Stimulated activated CD4-positive, alpha-beta T cell treated with anti-CD3 and anti-CD28 coated beads, Interleukin-12 subunit alpha, Interleukin-12 subunit beta, amount 100 ng/mL, for 24 hours (primary cell): Measurements from ENCODE around the gene TBC1D22B.
"Not testable (repeated sequence)": the region's sequence is repeated elsewhere in the genome, so short reads cannot be mapped to it uniquely, and the experiment has no call there.

Experiments used
- DNase-seq, 2 experiments: peaks; one replicate each; pipeline ENCODE4 v3.0.0-alpha.2; 2020; ENCODE audit warnings: low read depth in 2 of 2

The TBC1D22B gene

DNA sequence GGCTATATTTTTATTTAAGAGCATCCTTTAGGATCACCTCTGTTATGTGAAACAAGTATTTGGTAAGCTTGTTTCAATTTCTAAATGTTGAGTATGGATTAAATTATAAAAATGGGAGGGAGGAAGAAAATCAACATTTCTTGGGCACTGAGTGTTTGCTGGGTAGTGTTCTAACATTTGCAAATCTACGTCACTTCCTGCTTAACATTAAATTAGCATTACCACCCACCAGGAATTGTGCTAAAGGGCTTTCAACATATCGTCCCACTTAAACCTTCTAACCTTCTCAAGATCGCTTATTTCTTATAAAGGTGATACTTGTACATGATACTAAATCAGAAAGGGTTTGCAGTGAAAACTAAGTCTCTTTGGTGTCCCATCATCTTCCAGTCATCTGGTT lies 8.3 kb downstream of the TBC1D22B start:
- no peak for DNase-seq

DNA sequence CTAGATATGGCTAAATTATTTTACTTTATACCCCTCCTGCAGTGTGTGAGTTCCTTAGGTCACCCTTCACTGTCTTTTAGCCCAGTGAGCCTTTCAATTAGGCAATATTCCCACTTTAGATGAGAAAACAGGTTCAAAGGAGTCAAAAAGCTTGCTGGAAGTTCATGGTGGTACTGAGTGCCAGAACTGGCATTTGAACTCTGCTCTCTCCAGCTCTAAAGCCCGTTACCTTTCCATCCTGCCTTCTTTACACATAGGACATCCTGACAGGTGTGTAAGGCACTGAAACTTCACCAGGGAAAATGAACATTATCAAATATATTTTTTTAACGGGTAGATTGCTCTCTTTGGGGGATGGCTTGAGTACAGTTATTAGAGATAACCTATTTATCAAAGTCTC lies 11.5 kb downstream of the TBC1D22B start:
- DNase-seq = no peak

DNA sequence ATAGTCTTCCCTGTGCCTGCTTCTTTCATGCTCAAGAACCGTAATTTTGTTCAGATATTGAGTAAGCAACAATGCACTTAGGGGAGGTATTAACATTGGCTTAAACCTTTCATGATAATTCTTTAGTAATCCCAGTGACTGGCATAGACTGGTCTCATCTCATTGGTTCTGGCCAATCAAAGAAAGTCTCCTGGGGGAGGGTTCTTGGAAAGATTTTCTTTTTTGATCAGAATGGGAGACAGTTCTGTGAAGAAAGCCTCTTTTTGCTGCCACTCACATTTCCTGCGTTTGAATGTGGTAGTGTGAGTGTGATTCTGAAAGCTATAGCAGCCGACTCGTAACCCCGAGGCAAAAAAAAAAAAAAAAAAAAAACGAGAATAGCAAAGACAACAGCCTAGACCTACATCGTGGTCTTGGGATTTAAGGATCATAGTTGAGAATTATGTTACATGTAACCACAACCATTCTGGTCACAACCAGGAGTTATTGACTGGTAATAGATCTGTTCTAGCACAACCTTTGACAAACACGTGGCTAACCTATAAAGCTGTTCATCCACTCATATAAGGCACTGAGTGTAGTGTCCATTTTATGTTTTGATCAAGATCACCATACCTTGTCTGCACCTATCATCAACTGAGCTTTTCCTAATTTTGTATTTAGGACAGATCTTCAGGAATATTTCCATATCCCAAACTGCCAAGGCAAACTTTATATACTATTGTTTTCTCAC lies 15.4 kb downstream of the TBC1D22B start:
- DNase-seq = no peak

DNA sequence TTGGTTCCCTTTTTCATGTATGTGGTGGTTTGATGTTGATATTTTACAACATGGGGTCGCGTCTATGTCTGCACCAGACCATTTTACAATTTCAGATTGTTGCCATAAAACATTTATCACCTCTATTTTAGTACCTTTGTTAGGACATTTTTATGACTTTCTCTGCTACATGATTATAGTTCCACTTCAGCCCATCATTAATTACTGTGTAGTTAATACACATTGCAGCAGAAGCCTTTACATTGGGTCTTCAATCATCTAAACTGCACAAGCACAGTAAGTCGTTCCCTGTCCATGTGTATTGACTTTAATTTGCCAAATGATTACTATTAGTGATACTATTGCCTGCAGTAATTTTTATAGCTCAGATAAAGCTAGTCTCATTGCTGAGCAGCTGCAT lies 16.1 kb downstream of the TBC1D22B start:
- no peak for DNase-seq

DNA sequence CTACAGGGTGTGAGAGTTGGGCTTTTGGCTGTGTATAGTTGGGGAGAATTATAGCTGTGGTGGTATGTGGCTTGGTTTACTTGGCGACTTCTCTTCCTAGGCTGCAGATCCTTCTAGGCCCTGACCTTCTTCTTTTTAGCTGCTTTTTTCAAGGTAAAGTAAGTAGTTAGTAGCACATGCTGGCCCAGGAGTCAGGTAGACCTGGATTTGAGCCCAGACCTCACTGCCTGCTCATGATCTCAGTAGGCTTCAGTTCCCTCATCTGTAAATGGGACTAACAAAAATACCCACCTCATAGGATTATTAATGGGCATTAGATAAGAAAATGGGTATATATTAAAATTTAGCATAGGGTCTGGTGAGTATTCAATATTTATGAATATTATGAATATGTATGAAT lies 17.8 kb downstream of the TBC1D22B start:
- no peak for DNase-seq

DNA sequence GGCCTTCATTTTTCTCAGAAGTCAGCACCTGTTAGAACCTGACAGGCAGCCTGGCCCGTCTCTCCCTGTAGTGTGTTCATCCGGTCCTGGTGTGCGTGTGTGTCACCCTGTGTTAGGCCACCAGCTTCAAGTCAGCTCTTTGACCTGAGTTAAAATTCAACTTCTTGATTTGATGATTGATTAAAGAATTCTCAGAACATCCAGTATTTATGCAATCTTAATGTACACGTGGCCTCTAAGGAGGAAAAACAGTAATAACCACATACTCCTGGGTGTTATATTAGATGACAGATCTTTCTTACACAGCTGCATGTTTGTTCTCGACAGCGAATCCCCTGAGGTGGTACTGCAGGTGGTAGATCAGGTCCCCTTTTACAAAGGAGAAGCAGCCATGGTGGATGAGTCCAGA lies 19.4 kb downstream of the TBC1D22B start:
- DNase-seq = no peak

DNA sequence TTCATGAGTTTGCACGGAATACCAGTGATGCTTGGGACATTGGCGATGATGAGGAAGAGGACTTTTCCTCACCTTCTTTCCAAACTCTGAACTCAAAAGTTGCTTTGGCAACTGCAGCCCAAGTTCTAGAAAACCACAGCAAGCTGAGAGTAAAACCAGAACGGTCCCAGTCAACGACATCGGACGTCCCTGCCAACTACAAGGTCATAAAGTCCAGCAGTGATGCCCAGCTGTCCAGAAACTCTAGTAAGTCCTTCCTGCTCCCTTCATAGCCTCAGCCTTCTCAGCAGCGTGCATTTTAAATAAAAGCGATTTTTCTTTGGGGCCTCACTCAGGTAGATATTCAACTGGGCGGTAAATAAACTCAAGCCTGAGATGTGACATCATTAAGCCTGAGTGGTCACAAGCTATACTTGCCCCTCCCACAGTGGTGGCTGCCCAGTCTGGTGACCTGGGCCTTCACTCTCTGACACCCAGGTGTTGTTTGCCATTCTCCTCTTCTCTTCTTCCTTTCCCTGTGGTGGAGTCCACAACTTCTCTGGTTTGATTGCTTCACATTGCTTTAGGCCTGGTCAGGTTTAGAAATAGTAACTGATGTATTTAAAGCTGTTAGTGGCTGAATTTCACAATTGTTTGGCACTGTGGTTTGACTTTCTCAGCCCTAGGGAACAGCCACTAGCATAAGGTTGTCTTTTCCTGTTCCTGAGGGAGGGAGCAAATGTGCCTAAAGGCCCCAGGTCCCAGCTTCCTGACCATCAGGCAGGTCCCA lies 22.0 kb downstream of the TBC1D22B start:
- no peak for DNase-seq

DNA sequence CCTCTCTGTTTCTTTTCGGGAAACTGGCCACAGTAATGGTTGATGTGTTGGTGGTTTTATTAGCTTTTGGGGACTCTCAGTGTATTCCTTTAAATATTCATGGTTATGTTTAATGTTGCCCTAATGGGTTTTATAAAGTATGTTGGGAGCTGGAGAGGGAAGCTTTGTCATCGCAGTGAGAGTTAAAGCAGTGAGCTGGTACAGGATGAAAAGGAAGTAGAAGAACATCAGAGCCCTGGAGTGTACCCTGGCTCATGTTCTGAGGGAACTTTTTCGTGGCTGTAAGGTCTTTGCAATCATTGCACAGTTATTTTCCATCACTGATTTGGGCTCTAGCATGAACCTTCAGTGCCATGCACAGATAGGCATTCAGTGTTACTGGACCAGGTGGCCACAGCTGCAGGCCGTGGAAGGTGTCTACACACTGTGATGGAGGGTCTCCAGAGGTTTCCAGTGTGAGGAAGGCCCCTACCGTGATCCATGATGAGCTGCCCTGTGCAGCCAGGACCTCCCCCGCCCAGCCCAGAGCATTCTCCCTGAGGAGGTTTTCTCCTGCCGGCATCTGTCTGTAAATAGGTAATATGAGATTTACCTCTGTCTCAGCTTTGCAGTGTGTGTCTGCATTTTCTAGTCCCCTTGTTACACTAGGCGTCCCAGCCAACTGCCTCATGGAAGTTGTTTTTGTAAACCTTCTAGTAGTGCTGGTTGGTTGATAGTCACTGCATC lies 22.8 kb downstream of the TBC1D22B start:
- no peak for DNase-seq

DNA sequence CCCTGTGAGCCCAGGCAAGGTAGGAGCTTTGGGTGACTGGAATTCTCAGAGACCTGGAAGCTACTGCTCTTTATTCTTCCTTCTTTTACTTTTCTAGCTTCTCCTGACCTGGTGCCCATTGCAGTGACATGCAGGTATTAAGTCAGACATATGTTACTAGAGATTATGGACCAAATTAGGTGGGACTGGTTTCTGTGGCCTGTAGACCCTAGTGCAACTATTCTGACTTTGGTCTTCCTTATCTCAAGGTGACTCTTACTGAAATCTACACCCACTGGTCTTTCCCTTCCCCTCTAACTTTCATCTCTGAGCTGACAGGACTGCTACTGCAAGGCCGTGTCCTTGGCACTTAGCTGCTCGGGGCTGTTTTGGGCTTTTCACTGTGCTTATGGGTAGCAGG lies 24.8 kb downstream of the TBC1D22B start:
- DNase-seq = no peak

DNA sequence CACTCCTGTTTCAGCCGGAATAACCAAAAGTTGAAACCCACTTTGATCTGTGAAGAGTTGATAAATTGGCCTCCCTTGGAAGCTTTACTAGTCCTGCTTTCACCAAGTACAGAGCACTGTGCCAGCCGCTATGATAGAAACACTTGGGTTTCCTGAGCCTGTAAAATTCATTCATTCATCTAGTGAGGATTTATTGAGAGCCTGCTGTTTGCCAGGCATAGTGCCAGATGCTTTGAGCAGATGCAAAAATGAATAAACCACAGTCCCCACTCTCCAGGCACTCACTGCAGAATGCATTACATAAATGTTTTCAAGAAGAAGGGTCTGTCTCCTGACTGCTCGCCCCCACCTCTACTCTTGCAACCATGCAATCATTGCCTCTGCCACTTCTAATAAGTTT lies 25.7 kb downstream of the TBC1D22B start:
- DNase-seq = no peak

DNA sequence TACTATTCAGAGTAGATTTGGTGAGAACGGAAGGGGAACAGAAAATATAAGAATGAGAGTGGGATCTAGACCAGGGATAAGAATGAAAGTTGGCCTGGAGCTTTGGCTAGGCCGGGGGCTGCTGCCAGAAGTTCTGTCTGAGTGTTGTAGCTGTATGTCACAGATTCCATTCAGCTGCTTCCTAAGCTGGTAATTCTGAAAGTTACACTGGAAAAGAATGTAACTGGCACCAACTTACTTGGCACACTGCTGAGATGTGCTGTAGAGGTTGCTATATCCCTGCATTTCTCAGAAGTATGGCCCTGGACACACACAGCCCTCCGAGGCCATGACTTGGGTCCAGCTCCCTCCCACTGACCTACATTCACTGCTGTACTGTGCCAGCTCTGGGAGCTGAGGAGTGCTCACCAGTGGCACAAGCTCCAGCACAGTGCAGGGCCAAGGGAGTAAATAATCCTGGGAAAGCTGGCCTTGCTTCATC lies 26.1 kb downstream of the TBC1D22B start:
- DNase-seq = no peak

DNA sequence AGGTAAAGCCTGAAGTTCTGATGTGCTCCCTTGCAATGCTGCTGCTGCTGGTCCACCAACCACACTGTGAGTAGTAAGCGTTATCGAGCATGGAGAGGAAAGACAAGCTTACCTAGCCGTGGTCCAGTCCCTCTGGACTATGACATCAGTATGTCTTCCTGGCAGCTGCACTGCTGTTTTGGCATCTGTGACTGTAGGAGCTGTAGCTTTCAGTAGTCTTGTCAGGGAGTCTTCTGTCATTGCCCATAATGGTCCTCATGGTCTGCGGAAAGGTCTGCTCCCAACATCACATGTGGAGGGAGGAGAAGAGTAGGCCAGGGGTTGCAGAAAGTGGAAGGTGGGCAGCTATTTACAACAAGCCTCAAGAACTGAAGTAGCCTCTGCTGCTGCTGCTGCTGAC lies 27.2 kb downstream of the TBC1D22B start:
- no peak for DNase-seq

DNA sequence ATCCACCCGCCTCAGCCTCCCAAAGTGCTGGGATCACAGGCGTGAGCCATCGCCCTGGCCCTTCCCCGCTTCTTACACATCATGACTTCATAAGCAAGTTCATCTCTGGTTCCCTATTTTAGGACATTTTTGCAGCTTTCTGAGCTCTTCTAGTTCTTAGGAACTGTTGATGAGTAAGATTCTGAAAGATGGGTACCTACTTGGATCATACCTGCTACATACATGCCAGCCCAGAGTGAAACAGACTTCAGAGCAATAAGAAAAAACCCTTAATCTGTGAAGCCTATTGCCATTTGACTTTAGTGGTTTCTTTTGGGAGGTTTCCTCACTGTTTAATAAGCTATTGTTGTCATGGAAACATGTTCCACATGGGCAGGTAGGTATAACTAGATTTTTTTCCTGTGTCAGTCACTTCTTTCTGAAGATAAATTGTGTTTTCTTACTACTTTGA lies 28.3 kb downstream of the TBC1D22B start:
- DNase-seq = no peak

DNA sequence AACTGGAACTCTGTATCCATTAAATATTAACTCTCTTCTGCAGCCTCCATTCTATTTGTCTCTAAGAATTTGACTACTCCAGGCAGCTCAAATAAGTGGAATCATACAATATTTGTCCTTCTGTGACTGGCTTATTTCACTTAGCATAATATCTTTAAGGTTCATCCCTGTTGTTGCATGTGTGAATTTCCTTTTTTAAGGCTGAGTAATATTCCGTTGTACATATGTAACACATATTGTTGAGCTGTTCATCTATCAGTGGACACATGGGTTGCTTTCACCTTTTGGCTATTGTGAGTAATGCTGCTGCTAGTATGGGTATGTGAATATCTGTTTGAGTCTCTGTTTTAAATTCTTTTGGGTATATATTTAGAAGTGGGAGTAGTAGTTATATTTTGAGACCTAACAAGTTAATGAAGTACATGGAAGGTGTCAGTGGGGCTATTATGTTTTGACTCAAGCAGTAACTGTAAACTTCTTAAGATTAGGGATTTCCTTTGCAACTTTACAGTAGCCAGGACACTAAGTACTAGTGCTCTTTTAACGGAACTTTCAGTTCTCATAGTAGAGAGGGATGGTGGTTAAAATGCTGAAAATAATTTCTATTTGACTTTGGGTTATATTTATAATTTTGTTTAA lies 30.1 kb downstream of the TBC1D22B start:
- DNase-seq = no peak

DNA sequence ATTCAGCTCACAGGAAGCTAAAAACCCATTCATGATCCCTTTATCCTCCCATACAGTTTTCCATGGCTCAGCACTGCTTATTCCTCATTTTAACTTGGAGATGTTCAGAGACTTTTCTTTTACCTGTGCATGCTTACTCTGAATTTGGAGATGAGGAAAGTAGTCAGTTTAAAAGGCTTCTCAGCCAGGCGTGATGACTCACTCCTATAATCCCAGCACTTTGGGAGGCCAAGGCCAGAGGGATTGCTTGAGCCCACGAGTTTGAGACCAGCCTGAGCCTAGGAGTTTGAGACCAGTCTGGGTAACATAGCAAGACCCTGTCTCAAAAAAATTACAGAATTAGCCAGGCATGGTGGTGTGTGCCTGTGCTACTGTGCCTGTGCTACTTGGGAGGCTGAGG lies 30.7 kb downstream of the TBC1D22B start:
- no peak for DNase-seq

DNA sequence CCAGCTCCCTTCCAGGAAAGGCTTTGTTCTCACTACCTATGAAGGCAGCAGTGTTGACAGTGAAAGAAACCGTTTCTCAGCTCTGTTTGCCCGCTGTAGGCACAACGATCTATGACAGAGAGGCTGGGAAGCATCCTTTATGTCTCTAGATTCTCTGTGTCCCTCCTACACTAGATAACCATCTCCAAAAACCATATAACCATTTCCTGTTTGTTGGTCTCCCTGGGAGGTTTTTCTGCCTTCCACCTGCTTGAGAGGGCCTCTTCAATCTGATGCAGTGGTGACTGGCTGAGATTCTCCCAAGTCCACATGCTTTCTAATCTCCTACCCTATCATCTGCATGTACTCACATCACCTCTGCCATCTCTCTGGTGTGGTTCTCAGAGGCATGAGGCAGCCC lies 32.4 kb downstream of the TBC1D22B start:
- DNase-seq = no peak

DNA sequence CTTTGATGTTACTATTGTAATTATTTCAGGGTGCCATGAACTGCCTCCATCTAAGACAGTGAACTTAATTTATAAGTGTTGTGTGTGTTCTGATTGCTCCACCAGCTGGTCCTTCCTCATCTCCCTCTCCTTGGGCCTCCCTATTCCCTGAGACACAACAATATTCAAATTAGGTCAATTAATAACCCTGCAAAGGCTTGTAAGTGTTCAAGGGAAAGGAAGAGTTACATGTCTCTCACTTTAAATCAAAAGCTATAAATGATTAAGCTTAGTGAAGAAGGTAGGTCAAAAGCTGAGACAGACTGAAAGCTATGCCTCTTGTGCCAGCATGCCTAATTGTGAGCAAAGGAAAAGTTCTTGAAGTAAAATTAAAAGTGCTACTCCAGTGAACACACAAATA lies 35.9 kb downstream of the TBC1D22B start:
- DNase-seq = no peak

DNA sequence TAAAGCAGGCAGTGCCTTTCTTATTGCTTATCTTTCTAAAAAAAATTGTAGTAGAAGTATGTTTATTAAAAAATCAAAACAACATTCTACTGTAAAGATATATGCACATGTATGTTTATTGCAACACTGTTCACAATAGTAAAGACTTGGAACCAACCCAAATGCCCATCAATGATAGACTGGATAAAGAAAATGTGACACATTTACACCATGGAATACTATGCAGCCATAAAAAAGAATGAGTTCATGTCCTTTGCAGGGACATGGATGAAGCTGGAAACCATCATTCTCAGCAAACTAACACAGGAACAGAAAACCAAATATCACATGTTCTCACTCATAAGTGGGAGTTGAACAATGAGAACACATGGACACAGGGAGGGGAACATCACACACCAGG lies 40.1 kb downstream of the TBC1D22B start:
- DNase-seq = not testable (repeated sequence)

DNA sequence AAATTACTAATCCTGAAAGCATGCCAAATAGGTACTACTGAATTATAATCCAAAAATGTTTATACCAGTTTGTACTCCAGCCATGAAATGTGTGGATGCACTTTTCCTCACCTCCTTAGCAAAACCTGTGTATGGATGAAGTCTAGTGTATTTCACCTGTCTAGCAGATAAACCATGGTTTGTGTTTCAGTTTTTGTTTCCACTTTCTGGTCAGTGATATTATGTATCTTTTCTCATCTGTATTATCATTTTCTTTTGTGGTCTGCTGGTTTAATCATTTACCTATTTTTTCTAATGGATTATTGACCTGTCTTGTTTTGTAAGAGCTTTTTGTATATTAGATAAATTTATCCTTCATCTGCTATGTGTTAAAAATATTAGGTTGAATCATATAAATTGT lies 41.4 kb downstream of the TBC1D22B start:
- no peak for DNase-seq

DNA sequence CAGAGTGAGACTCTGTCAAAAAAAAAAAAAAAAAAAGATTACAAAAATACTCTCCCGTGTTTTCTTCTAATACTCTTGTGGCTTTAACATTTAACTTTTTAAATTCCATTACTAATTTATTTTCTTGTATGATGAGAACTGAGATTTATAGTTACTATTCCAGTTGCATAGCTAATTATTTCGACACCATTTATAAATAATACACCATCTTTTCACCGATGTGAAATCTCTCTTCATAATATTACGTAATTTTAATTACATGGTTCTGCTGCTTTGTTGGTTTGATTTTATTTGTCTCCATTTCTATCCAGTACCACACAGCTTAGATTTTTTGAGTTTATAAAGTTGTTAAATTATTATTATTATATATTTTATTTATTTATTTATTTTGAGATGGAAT lies 42.4 kb downstream of the TBC1D22B start:
- no peak for DNase-seq

DNA sequence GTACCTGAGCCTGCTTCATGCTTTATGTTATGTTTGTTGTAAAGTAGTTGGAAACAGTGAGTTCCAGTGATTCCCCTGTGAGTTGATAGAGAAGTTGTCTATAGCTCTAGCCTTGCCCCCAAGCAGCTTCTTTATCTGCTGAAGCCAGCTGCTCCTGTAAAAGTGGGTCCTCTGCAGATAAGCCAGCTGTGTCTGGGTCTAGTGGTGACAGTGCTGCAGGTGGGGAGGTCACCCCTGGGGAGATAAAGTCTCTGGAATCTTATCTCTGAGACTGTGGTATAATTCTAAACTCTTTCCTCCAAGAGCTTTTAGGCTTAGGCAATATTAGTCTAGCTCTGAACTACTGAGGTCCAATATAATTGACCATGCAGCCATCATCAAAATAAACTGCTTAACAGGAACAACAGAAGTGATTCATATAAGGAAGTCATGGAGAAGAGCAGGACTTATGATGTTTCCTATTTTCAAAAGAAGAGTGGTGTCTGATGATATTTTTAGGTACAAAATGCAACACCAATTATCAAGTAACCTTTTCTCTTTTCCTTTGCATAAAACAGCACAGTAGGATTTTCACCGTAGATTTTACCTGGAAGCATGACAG lies 44.6 kb downstream of the TBC1D22B start:
- no peak for DNase-seq
